ENCODE measurements around the gene P2RY11.

- no peak for TF ChIP-seq CTCF (IDR thresholded peaks at IDR 0.05; ENCODE audit: insufficient read depth, low read depth, low read length)
- no peak for TF ChIP-seq EZH2 (IDR thresholded peaks at IDR 0.05; ENCODE audit: insufficient read depth, low read length)
These were observed 25.4 kb downstream of the P2RY11 start for GRCh38 chr19:10136936-10137335.

All from astrocyte (in vitro differentiated cells and primary cell).